HTR-8/SVneo (cell line): ENCODE data around the gene TDRD9.
"Not testable (repeated sequence)": the region's sequence is repeated elsewhere in the genome, so short reads cannot be mapped to it uniquely, and the experiment has no call there.

ENCODE experiments used
- DNase-seq: peaks from one replicate; pipeline ENCODE4 v3.0.0; 2011; ENCODE audit warnings: low spot score, mixed read lengths; ENCODE audit not compliant: insufficient read length
- FAIRE-seq: peaks from 2 replicates; lab custom pipeline; 2011; peaks lifted over from hg19 to GRCh38; lab: Jason Lieb, UNC

TDRD9 gene

DNA sequence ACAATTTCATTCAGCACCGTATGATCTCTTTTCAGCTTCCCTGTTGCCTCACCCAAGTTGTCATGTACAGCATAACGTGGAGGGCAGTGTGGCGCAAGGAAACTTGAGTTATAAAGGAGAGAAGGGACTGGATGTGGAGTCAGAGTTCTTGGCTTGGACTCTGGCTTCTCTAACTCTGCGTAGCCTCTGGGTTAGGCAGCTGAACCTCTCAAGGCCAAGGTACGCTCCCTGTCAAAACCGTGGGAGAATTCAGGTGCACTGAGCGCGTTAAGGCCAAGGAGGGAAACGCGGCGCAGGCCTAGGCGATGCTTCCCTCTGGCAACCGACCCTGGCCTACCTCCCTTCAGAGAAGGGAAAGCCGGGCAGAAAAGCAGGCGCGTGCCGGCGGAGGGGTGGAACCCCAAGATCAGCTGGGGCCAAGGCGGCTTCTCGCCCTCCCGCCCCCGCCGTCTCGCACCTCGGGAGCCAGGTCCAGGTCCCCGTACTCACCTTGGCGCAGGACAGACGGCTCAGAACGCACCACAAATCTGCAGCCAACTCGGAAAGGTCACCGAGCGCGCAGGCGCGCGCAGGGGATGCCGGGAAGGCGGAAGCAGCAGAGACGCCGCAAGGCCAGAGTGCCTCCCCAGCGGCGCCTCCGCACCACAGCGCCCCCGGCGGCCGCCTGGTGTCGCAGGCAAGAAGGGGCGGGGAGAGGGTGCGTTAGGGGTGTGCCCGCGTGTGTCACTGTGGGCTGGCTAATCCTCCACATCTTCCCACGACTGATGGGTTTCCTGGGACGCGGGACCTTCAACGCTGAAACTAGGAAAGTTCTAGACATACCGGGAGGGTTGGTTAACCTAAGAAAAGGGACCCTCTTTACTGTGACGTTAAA is 7.0 kb upstream of the TDRD9 start:
- peak; percentile 93 for DNase-seq
- peak; percentile 95 for FAIRE-seq

DNA sequence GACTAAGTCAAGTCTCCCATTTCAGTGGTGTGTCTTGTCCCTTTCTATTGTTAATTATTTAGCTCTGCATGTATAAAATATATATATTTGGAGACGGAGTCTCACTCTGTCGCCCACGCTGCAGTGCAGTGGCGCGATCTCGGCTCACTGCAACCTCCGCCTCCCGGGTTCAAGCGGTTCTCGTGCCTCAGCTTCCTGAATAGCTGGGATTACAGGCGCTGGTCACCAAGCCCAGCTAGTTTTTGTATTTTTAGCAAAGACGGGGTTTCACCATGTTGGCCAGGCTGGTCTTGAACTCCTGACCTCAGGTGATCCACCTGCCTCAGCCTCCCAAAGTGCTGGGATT is 6.4 kb upstream of the TDRD9 start:
- not testable (repeated sequence) for DNase-seq, FAIRE-seq

DNA sequence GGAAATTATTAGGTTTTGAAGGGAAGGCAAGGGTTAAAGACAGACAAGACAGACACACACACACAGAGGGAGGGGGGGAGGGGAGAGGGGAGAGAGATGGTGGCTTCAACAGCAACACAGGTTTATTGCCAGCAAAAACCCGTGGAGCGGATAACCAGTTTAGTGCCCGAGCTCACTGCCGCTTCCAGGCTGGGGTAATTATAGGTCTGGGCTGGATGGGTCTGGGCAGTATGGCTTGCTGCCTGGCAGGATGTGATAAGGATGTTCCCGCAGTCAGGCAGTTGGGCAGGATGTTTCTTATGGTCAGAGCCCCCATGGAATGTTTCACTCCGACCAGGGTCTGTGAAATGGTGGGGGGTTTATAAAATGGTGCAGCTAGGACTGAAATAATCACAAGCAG is 4.4 kb upstream of the TDRD9 start:
- DNase-seq (no peak), FAIRE-seq (no peak)

DNA sequence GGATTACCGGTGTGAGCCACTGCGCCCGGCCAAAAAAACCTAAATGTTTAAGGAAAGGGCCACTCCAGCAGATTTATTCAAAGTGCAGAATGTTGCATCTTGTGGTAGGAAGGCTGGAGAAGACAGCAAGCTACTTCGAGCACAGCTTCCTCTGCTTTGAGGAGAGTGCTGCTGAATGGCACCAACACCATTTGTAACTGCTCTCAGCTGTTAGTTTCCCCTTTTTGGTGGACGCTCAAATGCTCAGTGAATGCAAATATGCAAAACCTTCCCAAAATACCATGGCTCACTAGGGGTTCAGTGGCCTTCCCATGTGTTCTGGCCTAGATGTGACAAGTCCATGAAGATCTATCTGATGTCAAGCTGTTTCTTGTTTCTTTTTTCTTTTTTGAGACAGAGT is 2.9 kb upstream of the TDRD9 start:
- DNase-seq (no peak), FAIRE-seq (no peak)

DNA sequence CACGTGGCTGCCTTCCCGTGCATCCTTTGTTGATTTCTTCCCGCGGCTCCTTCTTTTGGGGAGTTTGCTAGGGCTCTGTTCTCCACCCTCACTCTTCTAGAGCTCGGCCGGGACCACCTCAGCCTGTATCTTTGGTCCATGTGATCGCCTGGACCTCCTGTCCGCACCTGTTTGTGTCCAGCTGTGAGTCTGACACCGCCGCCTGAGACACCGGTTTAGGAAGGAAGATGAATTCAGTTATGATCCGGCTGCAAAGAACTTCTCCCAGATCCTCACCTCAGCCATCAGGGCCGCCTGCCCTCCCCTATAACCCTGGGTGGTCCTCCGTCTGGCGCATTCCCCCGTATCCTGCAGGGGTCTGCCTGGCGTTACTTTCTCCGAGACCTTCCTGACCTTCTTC is 690 bp upstream of the TDRD9 start:
- FAIRE-seq (no peak), DNase-seq (no peak)

DNA sequence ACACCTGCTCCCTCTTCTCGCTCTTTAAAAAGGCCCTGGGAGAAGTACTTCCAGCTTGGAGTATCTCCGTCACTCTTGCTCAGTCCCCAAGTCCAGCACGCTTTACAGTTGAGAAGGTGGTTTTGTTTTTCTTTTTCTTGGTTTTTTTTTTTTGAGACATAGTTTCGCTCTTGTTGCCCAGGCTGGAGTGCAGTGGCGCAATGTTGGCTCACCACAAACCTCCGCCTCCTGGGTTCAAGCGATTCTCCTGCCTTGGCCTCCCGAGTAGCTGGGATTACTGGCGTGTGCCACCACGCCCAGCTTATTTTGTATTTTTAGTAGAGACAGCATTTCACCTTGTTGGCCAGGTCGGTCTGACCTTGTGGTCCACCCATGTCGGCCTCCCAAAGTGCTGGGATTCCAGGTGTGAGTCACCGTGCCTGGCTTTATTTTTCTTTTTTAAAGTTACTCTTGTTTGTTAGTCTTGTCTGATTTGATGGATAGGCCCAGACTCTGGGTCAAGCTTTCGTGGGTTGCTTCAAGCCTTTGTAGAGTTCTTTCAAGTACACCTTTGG is 1.9 kb downstream of the TDRD9 start:
- no peak for FAIRE-seq
- DNase-seq = no peak

DNA sequence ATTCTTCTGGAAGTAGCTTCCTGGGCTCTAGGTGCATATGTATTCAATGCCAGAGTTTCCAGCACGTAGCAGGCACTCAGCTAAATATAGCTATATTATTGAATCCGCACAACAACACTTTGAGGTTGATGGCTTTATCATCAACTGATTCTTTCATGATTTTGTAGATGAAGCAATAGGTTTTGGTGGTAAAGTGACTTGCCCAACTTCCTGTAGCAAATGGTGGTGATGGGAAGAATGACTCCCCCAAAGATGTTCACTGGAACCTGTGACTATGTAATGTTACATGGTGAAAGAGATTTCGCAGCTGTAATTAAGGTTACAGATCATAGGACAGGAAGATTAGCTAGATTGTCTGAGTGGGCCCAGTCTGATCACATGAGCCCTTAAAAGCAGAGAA is 3.2 kb downstream of the TDRD9 start:
- FAIRE-seq (no peak), DNase-seq (no peak)

DNA sequence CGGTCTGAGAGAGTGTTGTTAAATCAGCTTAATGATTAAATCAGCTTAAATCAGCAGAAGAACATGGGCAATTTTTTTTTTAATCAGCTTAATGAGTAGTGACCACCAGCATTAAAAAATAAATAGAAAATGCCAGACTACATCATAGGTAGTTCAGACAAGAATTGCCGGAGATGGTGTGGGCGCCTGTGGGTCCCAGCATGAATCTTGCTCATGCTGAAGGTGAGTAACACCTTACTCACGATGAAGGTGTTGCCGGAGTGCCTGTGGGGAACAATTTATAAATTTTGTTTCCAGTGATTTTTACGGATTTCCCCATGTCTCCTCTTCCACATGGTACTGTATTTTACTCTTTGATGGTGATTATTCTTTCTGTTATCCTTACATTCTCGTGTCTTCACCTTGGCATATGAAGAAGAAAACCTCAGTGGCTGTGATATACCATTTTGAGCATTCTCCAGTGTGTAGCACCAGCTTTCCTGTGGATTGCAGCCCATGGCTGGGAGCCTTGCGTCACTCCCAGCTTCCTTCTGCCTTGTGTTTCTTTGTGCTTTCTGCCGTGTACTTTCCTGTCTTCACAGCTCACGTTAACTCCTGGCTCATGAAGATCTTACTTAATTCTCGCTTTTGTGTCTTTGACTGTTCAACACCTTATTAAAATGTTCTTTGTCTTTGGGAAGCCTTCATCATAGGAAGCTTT is 4.7 kb downstream of the TDRD9 start:
- FAIRE-seq (no peak), DNase-seq (no peak)

DNA sequence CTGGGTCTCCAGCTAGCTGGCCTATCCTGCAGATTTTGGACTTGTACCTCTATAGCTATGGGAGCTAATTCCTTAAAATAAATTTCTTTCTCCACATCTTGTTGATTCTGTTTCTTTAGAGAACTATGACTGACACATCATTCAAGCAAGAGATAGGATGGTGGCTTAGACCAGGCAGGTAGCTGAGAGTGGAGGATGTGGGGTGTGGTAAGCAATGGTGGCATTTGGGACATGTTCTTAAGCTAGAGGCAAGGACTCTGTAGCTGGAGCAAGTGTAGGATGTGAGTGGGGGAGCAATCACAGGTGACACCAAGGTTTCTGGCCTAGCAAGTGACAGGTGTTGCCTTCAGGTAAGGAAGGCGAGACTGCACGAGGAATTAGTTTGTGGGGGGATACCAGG is 6.8 kb downstream of the TDRD9 start:
- FAIRE-seq (no peak), DNase-seq (no peak)

DNA sequence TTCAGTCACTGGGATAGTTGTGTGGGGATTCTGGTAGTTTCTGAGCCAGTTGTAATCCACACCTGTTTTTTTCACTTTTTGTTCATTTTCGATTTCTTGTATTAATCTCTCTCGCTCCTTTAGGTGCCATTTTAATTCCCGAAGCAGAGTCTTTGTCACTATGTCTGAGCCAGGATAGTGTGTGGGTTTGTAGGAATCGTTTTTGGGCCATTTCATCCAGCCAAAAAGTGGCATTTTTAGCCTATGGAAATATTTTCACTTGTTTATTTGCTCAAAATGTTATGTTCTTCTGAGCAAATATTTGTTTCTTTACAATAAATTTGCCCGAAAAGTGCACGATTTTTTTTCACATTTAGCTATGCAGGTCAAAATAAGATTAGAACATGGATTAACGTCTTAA is 13.2 kb downstream of the TDRD9 start:
- FAIRE-seq (no peak), DNase-seq (no peak)

DNA sequence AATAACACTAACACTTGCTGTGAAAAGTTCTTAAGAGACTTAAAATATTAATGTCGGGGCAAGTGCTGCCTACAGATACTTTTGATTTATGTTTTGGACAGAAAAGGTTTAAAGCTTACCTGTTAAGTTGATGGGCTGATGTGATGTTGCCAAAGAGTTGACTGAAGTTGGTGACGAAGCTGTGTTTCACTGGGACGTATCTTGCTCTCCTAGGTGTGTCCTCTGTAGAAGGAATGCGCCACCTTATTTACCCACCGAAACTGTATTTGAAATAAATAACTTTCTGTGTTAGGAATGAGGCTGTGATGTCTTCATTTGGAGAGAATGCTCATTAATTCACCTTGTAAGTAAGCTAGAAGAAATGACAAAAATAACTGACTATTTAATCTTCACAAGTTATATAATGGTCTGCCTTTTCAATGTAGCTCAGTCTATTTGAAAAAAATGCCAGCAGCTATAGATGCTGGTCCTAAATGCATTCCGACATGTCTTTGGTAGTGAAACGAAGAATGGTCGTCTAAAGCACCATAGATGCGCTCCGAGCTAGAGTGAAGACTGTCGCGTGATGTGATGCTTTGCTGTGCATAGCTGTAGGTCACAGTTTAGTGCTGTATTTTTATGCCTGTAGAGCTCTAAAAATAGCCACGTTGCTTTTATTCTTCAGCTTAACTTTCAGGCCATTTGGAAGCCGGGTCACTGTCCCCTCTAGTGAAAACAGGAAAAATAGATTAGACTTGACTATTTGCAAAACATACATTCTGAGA is 13.9 kb downstream of the TDRD9 start, which contains the start of gene RD3L:
Gene RD3L, minus strand, starts transcription at position 557 of the 764 bp plus-strand sequence. CDS start 834 bp downstream, outside the sequence.
- DNase-seq = no peak

DNA sequence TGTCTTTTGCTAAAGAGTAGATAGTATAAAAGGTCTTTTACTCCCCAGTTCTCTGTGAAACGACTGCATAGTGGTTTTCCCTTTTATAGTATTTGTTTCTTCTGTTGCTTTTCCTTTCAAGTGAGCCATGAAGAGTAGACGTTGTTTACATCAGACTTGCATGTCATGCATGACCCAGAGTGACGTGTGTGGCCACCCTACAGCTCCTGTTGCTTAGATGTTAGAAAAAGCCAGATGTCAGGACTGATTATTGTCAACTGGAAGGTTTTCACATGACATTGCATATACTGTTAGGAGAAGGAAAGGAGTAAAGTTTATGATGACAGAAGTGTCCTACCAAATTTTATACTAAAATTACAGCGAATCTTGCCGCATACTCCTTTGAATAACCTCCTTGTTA is 15.4 kb downstream of the TDRD9 start:
- FAIRE-seq = no peak

More for the DNA sequence above, 13.9 kb downstream of the TDRD9 start, which contains the start of gene RD3L:
- FAIRE-seq = no peak

DNA sequence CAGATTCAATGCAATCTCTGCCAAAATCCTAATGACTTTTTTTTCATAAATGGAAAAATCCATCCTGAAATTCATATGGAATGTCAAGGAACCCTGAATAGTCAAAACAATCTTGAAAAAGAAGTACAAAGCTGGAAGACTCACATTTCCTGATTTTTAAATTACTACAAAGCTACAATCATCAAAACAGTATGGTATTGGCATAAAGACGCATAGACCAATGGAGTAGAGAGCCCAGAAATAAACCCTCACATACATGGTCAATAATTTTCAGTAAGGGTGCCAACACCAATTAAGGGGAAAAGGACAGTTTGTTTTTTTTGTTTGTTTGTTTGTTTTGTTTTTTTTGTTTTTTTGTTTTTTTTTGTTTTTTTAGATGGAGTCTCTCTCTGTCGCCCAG is 18.7 kb downstream of the TDRD9 start:
- FAIRE-seq (no peak), DNase-seq (no peak)

More for the DNA sequence above, 15.4 kb downstream of the TDRD9 start:
- DNase-seq = no peak

DNA sequence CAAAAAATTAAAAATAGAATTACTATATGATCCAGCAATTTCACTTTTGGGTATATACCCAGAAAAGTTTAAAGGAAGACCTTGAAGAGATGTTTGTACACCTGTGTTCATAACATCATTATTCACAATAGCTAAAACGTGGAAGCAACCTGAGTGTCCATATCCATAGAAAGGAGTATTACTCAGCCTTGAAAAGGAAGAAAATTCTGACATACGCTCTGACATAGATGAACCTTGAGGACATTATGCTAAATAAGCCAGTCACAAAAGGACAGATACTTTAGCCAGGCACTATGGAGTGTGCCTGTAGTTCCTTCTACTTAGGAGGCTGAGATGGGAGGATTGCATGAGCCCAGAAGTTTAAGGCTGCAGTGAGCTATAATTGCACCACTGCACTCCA is 20.2 kb downstream of the TDRD9 start:
- no peak for FAIRE-seq

DNA sequence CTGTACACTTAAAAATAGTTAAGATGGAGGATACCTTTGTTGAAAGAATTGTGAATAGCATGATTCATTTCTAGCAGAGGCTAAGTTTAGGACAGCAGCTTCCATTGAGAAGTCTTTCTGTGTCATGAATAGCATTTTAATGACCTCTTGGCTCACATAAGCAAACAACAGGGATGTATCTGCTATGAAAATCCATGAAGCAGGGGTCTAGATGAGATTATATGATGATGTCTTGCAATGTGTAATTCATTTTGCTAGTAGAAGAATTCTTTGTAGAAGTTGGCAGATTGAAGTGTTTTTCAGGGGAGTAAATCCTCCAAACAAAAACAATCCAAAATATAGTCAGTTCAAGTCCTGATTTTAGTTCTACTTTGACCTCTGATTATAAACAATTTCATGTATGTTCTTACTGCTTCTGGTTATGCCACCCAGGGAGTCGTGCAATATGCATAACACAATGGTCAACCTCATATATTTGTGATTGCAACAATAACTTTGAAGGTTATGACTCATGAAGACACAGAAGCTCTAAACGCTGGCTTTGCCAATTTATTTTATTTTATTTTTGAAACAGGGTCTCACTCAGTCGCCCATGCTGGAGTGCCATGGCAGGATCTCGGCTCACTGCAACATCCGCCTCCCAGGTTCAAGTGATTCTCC is 21.0 kb downstream of the TDRD9 start:
- no peak for FAIRE-seq
- DNase-seq = no peak

More for the DNA sequence above, 20.2 kb downstream of the TDRD9 start:
- DNase-seq = no peak

DNA sequence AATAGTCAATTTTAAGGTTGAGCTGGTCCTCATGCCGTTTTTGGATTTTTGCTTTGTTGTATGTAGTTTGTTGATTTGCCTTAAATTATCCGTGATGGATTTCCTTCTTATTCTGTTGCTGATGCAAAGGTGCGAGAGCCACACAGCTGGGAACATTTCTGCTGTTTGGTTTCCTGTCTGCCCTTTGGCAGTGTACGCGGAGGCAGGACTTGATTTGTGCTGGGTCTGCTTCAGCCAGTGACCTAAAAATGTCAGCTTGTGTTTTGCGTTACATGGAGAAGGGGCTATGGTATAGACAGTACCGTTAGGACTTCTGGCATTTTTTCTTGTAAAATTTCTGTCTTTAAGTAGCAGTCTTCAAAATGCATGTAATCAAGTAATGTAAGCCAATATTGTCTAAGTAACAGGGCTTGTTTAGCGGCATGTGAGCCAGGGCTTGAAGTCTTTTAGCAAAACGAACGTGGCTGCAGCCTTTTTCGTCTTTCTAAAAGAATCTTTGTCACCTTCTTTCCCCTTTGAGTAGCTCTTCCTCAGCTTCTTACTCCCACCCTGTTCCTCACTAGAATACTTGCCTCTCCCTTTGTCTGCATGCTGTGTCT is 32.3 kb downstream of the TDRD9 start:
- DNase-seq = no peak
- FAIRE-seq = no peak

DNA sequence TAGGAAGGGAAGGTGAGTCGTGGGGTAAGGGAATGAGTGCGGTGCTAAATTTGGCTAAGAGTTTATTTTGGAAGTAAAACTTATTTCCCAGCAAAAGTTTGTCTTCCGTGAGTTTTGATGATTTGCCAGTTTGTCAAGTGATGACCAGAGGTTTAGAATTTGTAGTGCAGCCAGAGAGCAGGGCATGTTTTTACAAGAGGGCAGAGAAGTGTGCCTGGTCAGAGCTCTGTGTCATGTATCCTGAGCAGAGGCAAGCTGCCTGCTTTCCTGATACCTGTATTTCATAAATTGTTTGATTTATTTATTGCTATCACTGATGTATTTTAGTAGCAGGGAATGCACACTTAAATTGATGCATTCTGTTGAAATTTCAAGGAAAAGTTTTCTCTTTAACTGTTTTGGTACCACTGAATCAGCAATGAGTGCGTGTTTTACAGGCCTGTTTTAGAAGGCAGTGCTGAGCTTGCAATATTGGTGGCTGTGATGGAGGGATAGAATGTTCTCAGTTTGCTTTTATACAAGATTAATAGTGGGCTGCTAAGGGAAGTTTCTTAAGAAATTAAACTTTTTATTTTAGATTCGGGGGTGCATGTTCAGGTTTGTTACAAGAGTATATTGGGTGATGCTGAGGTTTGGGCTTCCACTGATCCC is 33.8 kb downstream of the TDRD9 start:
- DNase-seq = no peak
- no peak for FAIRE-seq

DNA sequence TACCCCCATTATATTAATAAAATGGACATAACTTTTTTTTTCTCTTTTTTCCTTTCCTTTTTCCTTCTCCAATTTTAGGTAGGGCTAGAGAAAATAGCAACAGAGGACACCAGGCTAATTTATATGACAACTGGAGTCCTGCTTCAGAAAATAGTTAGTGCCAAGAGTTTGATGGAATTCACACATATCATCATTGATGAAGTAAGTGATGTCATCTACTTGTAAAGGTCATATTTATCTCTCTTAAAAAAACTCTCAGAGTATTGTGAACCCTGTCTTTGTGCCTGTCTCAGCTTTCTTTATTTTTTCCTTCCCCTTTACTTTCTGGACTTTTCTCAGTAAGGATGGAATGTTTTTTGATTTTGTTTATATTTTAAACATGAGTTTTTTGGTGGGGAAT is 38.4 kb downstream of the TDRD9 start:
- FAIRE-seq = no peak
- DNase-seq = no peak

DNA sequence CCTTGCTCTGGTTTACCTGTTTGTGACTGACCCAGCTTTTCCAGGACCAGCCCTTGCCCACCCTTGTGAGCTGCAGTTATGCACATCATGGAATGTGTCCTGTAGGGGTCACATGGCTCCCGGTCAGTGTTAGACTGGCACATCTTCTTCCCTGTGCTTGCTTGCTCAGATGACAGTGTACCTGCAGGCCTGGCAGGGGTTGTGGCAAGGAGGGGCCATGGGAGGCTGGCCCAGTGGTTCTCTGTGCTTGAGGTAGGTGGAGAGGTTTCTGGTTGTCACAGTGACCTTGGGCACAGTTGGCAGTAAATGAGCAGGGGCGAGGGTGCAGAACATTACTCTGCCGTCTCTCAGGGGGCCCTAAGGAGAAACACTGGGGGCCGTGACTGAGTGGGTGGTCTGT is 41.7 kb downstream of the TDRD9 start:
- FAIRE-seq (peak; percentile 26), DNase-seq (no peak)
